Endothelial cell of umbilical vein (primary cell): Measurements from ENCODE around the gene KCNV2. TPM values are rescaled to one million over a fixed set of nuclear protein-coding genes. Genes with fewer than 3 reads are reported as not detected.

Experiments
- BruUV-seq: library from RNA; stranded (reverse); fragments of 400-500 nt; replicated peaks from 2 replicates; lab custom pipeline; 2021; lab: Mats Ljungman, UMichigan
- CTCF ChIA-PET: fragments of 300-600, 350-600 bp; sonication (Branson Sonifier 250); formaldehyde crosslinking; loops from one replicate; lab custom pipeline; 2021; ENCODE audit warnings: antibody characterized with exemption, inconsistent platforms; lab: Charles Lee
- POLR2A ChIA-PET: fragments of 300-600, 350-600 bp; sonication (Branson Sonifier 250); formaldehyde crosslinking; loops from one replicate; lab custom pipeline; 2021; ENCODE audit warnings: antibody characterized with exemption, inconsistent platforms; lab: Charles Lee
- DNase-seq: peaks from one replicate; pipeline ENCODE4 v3.0.0-alpha.2; 2011; ENCODE audit warnings: low read depth, low spot score
- FAIRE-seq: peaks from 2 replicates; lab custom pipeline; 2011; peaks lifted over from hg19 to GRCh38; lab: Jason Lieb, UNC
- H2AFZ ChIP-seq: 2 replicates; pipeline ENCODE4 v1.6.0; 2012; ENCODE audit warnings: low read depth, low read length, control low read depth, inconsistent platforms
- H3K27ac ChIP-seq: 2 replicates; pipeline ENCODE4 v1.5.1; 2011; ENCODE audit warnings: low read depth, mild to moderate bottlenecking, control low read depth, low read length, moderate library complexity; ENCODE audit not compliant: insufficient read depth
- H3K27me3 ChIP-seq, 2 experiments: 2 replicates each; pipeline versions ENCODE4 v1.6.0 to v1.6.1; 2011; ENCODE audit warnings: low read length in 2 of 2, mixed read lengths in 1 of 2; ENCODE audit not compliant: control insufficient read depth in 2 of 2, insufficient read depth in 2 of 2
- H3K36me3 ChIP-seq, 2 experiments: 2 replicates in 1 of 2; 3 replicates in 1 of 2; pipeline ENCODE4 v1.5.1; 2011; ENCODE audit warnings: low read length in 2 of 2, mild to moderate bottlenecking in 1 of 2, moderate library complexity in 1 of 2; ENCODE audit not compliant: control insufficient read depth in 2 of 2, insufficient read depth in 2 of 2; ENCODE audit errors: extremely low read depth in 1 of 2
- H3K4me1 ChIP-seq: 3 replicates; pipeline ENCODE4 v1.5.1; 2011; ENCODE audit warnings: mild to moderate bottlenecking, low read length; ENCODE audit not compliant: control insufficient read depth, insufficient read depth; ENCODE audit errors: extremely low read depth
- H3K4me2 ChIP-seq: 2 replicates; pipeline ENCODE4 v1.6.1; 2011; ENCODE audit warnings: low read length, control low read depth, mixed read lengths; ENCODE audit not compliant: insufficient read depth
- H3K4me3 ChIP-seq, 3 experiments: fragments of 200-600 bp in 1 of 3; sonication (generic), shearing (Covaris generic) in 1 of 3; replicated peaks in 1 of 3; 2 replicates each; pipeline ENCODE4 v1.5.1; 2011 to 2016; ENCODE audit warnings: control low read depth in 3 of 3, low read length in 3 of 3, mild to moderate bottlenecking in 2 of 3, inconsistent platforms in 1 of 3, low read depth in 1 of 3, moderate library complexity in 1 of 3; ENCODE audit not compliant: insufficient read depth in 1 of 3
- H3K79me2 ChIP-seq: 2 replicates; pipeline ENCODE4 v1.6.0; 2012; ENCODE audit warnings: low read length, inconsistent platforms; ENCODE audit not compliant: control insufficient read depth, insufficient read depth
- H3K9ac ChIP-seq: replicated peaks from 2 replicates; pipeline ENCODE3; 2011; ENCODE audit warnings: low read length, control low read depth; ENCODE audit not compliant: insufficient read depth; ENCODE audit errors: extremely low read depth
- H3K9me1 ChIP-seq: replicated peaks from 3 replicates; pipeline ENCODE4 v1.6.0; 2011; ENCODE audit warnings: mild to moderate bottlenecking, low read length; ENCODE audit not compliant: control insufficient read depth, insufficient read depth; ENCODE audit errors: extremely low read depth
- H3K9me3 ChIP-seq: replicated peaks from 2 replicates; pipeline ENCODE4 v1.5.1; 2012; ENCODE audit warnings: low read length, inconsistent platforms; ENCODE audit not compliant: control insufficient read depth, insufficient read depth
- H4K20me1 ChIP-seq: replicated peaks from 2 replicates; pipeline ENCODE3; 2011; ENCODE audit warnings: mild to moderate bottlenecking, low read length; ENCODE audit not compliant: control insufficient read depth, insufficient read depth; ENCODE audit errors: extremely low read depth
- EZH2 ChIP-seq: IDR thresholded peaks from 2 replicates; pipeline ENCODE4 v1.6.1; 2012; ENCODE audit warnings: borderline replicate concordance, low read depth, mild to moderate bottlenecking, moderate library complexity, low read length, inconsistent platforms; ENCODE audit not compliant: severe bottlenecking
- FOS ChIP-seq: IDR thresholded peaks from 2 replicates; pipeline ENCODE4 v1.6.1; 2011; ENCODE audit warnings: mild to moderate bottlenecking, low read length, moderate library complexity, borderline replicate concordance; ENCODE audit not compliant: insufficient read depth
- GATA2 ChIP-seq: IDR thresholded peaks from 2 replicates; pipeline ENCODE4 v1.7.0; 2011; ENCODE audit warnings: low read depth, mild to moderate bottlenecking, moderate library complexity, mixed read lengths, low read length; ENCODE audit not compliant: insufficient read length, insufficient read depth
- JUN ChIP-seq: IDR thresholded peaks from 2 replicates; pipeline ENCODE4 v1.6.1; 2011; ENCODE audit warnings: borderline replicate concordance, low read depth; ENCODE audit not compliant: insufficient read length, insufficient read depth
- MYC ChIP-seq: IDR thresholded peaks from one replicate; pipeline ENCODE4 v1.6.1; 2011; ENCODE audit warnings: mild to moderate bottlenecking, low read depth, low read length
- POLR2A ChIP-seq: IDR thresholded peaks from 2 replicates; pipeline ENCODE4 v1.6.1; 2012; ENCODE audit warnings: low read depth, mild to moderate bottlenecking, control low read depth, low read length
- POLR2AphosphoS5 ChIP-seq: IDR thresholded peaks from 2 replicates; pipeline ENCODE4 v1.6.1; 2012; ENCODE audit warnings: low read depth, mild to moderate bottlenecking, control low read depth, low read length, moderate library complexity; ENCODE audit not compliant: insufficient read depth
- dilution Hi-C: fragments of 300-500 bp; cut with MboI; formaldehyde crosslinking; loops from one replicate; pipeline ENCODE4 v1.15.0; 2019; ENCODE audit warnings: low sequenced_read_pairs; ENCODE audit not compliant: extremely low pct_ligation_motif_present
- intact Hi-C: fragments of 100-400 bp; cut with micrococcal nuclease; formaldehyde crosslinking; loops from one replicate; pipeline ENCODE4 v1.10.0; 2022
- polyA plus RNA-seq, 4 experiments: library from polyadenylated mRNA; depleted of rRNA in 3 of 4; stranded (reverse) in 3 of 4; unstranded in 1 of 4; fragments of >200 nt; gene quantifications; 2 replicates each; pipeline versions ENCODE4 v1.2.1 to v1.2.3, GENCODE V29; 2011 to 2012; ENCODE audit warnings: missing spikeins in 1 of 4
- total RNA-seq: library from RNA; stranded (reverse); gene quantifications from 2 replicates; pipeline ENCODE4 v1.2.3, GENCODE V29; 2021
- TF ChIP-seq, protein P1 (sequence below), 2 donors: IDR thresholded peaks; 1 replicate in 1 of 2; 2 replicates in 1 of 2; pipeline ENCODE4 v1.5.1; 2011; ENCODE audit warnings: low read length in 2 of 2, mild to moderate bottlenecking in 2 of 2, moderate library complexity in 2 of 2, control low read depth in 1 of 2, inconsistent platforms in 1 of 2, low read depth in 1 of 2; ENCODE audit not compliant: insufficient read depth in 1 of 2; ENCODE audit errors: extremely low read depth in 1 of 2
- TF ChIP-seq, protein P2 (sequence below): IDR thresholded peaks from 2 replicates; pipeline ENCODE4 v1.6.1; 2011; ENCODE audit not compliant: insufficient read depth, insufficient read length

The KCNV2 gene
- total and polyA plus RNA-seq, 2 donors (not counting 3 experiments of a cell fraction or from before 2014, with no cell fraction given), result not detected

- Histone ChIP-seq H3K9me1 (no peaks in the 10 kb centered on the region), H3K4me1 (peaks cover 4% of the 10 kb centered on the region), H3K27ac (no peak overlapping the region), H4K20me1 (no peaks in the 10 kb centered on the region), H3K4me2 (no peak overlapping the region), H3K27me3 (no peaks in the 10 kb centered on the region), H3K9ac (no peak overlapping the region), H3K4me3 (no peak overlapping the region), H3K79me2 (no peaks in the 10 kb centered on the region), H3K9me3 (no peaks in the 10 kb centered on the region), H3K36me3 (no peaks in the 10 kb centered on the region), H2AFZ (no peak overlapping the region)
- ChIA-PET CTCF (no interaction called here), POLR2A (no interaction called here)
- intact Hi-C loops, result no loop called here
- no TSS peak for BruUV-seq
- dilution Hi-C loops, result no loop called here
- DNase-seq (no peak), FAIRE-seq (no peak)
- TF ChIP-seq JUN (no peak), FOS (no peak), POLR2AphosphoS5 (no peak), MYC (no peak)
- TF ChIP-seq, protein P1, sequence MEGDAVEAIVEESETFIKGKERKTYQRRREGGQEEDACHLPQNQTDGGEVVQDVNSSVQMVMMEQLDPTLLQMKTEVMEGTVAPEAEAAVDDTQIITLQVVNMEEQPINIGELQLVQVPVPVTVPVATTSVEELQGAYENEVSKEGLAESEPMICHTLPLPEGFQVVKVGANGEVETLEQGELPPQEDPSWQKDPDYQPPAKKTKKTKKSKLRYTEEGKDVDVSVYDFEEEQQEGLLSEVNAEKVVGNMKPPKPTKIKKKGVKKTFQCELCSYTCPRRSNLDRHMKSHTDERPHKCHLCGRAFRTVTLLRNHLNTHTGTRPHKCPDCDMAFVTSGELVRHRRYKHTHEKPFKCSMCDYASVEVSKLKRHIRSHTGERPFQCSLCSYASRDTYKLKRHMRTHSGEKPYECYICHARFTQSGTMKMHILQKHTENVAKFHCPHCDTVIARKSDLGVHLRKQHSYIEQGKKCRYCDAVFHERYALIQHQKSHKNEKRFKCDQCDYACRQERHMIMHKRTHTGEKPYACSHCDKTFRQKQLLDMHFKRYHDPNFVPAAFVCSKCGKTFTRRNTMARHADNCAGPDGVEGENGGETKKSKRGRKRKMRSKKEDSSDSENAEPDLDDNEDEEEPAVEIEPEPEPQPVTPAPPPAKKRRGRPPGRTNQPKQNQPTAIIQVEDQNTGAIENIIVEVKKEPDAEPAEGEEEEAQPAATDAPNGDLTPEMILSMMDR (IDR thresholded peaks at IDR 0.05; ENCODE audit: extremely low read depth in 1 of 2, insufficient read depth in 1 of 2, low read depth in 1 of 2, low read length in 2 of 2), result no peak
Observed at GRCh38 chr9:2679011-2679410, 38.3 kb upstream of the KCNV2 start.

DNA sequence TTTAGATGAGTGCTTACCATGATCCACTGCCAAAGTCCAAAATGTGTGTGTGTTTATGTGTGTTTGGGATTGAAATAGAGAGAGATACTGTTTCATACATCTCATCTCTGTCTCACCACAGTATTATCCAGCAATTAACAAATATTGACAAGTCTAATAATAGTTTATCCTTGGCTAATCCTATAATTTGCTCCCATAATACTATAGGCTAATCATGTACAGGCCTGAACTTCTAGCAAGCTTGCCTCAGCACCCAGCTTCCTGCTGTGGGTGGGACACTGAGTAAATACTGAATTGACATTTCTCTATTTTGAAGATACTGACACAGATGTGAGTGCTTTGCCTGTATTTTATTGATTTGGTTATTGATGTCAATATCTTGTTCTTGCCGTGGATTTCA is 35.3 kb upstream of the KCNV2 start:
- BruUV-seq, result no TSS peak
- no peak overlapping the region for H3K4me2 ChIP-seq
- dilution Hi-C loops, result no loop called here
- DNase-seq (no peak), FAIRE-seq (no peak)
- H3K79me2 ChIP-seq, result no peaks in the 10 kb centered on the region
- ChIA-PET CTCF (no interaction called here), POLR2A (no interaction called here)
- no peaks in the 10 kb centered on the region for H3K27me3 ChIP-seq
- no peaks in the 10 kb centered on the region for H3K9me3 ChIP-seq
- TF ChIP-seq JUN (no peak), POLR2AphosphoS5 (no peak), POLR2A (no peak), FOS (no peak), GATA2 (no peak), EZH2 (no peak), MYC (no peak)
- TF ChIP-seq, protein P2, sequence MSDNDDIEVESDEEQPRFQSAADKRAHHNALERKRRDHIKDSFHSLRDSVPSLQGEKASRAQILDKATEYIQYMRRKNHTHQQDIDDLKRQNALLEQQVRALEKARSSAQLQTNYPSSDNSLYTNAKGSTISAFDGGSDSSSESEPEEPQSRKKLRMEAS, result no peak
- TF ChIP-seq, protein P1 (IDR thresholded peaks at IDR 0.05; ENCODE audit: extremely low read depth in 1 of 2, insufficient read depth in 1 of 2, low read depth in 1 of 2, low read length in 2 of 2), result no peak
- intact Hi-C loops, result no loop called here
- no peaks in the 10 kb centered on the region for H3K36me3 ChIP-seq
- H3K27ac ChIP-seq, result no peak overlapping the region
- H4K20me1 ChIP-seq, result no peaks in the 10 kb centered on the region
- H2AFZ ChIP-seq, result no peak overlapping the region
- no peaks in the 10 kb centered on the region for H3K4me1 ChIP-seq
- no peak overlapping the region for H3K4me3 ChIP-seq
- H3K9ac ChIP-seq, result no peak overlapping the region
- H3K9me1 ChIP-seq, result no peaks in the 10 kb centered on the region
